Small intestine (tissue), 7 donors: Measurements from ENCODE around the gene CABLES2. TPM values are rescaled to one million over a fixed set of nuclear protein-coding genes. Genes with fewer than 3 reads are reported as not detected.

Experiments used
- DNase-seq, 2 donors: peaks; one replicate each; pipeline versions ENCODE4 v3.0.0 to v3.0.0-alpha.2; 2013
- FAIRE-seq: peaks from 2 replicates; lab custom pipeline; 2012; peaks lifted over from hg19 to GRCh38; lab: Jason Lieb, UNC
- H3K27ac ChIP-seq, 3 donors: one replicate each; pipeline ENCODE4 v1.5.1; 2013; ENCODE audit warnings: low read length in 2 of 3, mild to moderate bottlenecking in 2 of 3, control low read depth in 1 of 3, inconsistent platforms in 1 of 3, low read depth in 1 of 3, moderate library complexity in 1 of 3
- H3K27me3 ChIP-seq, 3 donors: one replicate each; pipeline ENCODE4 v1.6.1; 2013; ENCODE audit warnings: low read length in 3 of 3, inconsistent platforms in 1 of 3; ENCODE audit not compliant: control insufficient read depth in 3 of 3, insufficient read depth in 3 of 3
- H3K36me3 ChIP-seq, 3 donors: one replicate each; pipeline ENCODE4 v1.6.1; 2013; ENCODE audit warnings: low read length in 3 of 3, inconsistent platforms in 1 of 3, low read depth in 1 of 3, mild to moderate bottlenecking in 1 of 3, moderate library complexity in 1 of 3; ENCODE audit not compliant: control insufficient read depth in 3 of 3, insufficient read depth in 2 of 3
- H3K4me1 ChIP-seq, 3 donors: one replicate each; pipeline ENCODE4 v1.6.1; 2013; ENCODE audit warnings: low read length in 2 of 3, inconsistent platforms in 1 of 3, low read depth in 1 of 3, mild to moderate bottlenecking in 1 of 3, moderate library complexity in 1 of 3; ENCODE audit not compliant: control insufficient read depth in 3 of 3, insufficient read depth in 2 of 3
- H3K4me3 ChIP-seq, 3 donors: one replicate each; pipeline ENCODE4 v1.5.1; 2013; ENCODE audit warnings: low read length in 3 of 3, control low read depth in 1 of 3, inconsistent platforms in 1 of 3, low read depth in 1 of 3, mild to moderate bottlenecking in 1 of 3, moderate library complexity in 1 of 3
- H3K9me3 ChIP-seq, 2 donors: one replicate each; pipeline ENCODE4 v1.6.1; 2013; ENCODE audit warnings: low read depth in 1 of 2, low read length in 1 of 2; ENCODE audit not compliant: control insufficient read depth in 2 of 2, insufficient read depth in 1 of 2
- WGBS, 3 donors: extraction: QIAGEN DNeasy Blood & Tissue Kit; methylation state at CpG; one replicate each; pipeline ENCODE4 v1.1.7; 2013; 5-methylcytosine and 5-hydroxymethylcytosine counted together
- polyA plus RNA-seq, 4 donors: library from polyadenylated mRNA; stranded (reverse) in 3 of 4; unstranded in 1 of 4; fragments of 200-250 nt in 3 of 4; fragments of 120-200 nt in 1 of 4; gene quantifications; one replicate each; pipeline versions ENCODE4 v1.2.1 to v1.2.3, GENCODE V29; 2013
- donor health status: healthy with polysubstance abuse.
- donor health status: control.
- donor health status: control.
- donor health status: Bipolar disorder and iron deficiency.
- donor health status: healthy.

CABLES2 gene
- polyA plus RNA-seq, 4 donors = 1.3 to 7.9 (median 3.5) TPM

GRCh38 chr20:62365814-62366369 lies 41.2 kb downstream of the CABLES2 start:
- peak in 1 of 2 donors; percentile 62 for DNase-seq
- WGBS, 3 donors = 17 to 34% (median 30%) methylated on average over 9 to 10 of the region's 10 CpGs
- peak overlapping the region in 2 of 3 donors; percentile 51 to 72 for H3K4me3 ChIP-seq
- peak overlapping the region in 2 of 3 donors; percentile 53 to 62 for H3K27ac ChIP-seq
- H3K36me3 ChIP-seq = peaks cover 0 to 33% (median 0%) of the 10 kb centered on the region in 3 donors
- no peak for FAIRE-seq
- no peaks in the 10 kb centered on the region for H3K9me3 ChIP-seq
- H3K4me1 ChIP-seq = peaks cover 0 to 76% (median 8%) of the 10 kb centered on the region in 3 donors
- peaks cover 0 to 5% (median 0%) of the 10 kb centered on the region in 3 donors for H3K27me3 ChIP-seq

- H3K27me3 ChIP-seq = peaks cover 0 to 5% (median 0%) of the 10 kb centered on the region in 3 donors
- FAIRE-seq = no peak
- peak overlapping the region in 1 of 3 donors; percentile 32 for H3K27ac ChIP-seq
- no peaks in the 10 kb centered on the region for H3K9me3 ChIP-seq
- peak in 1 of 2 donors; percentile 20 for DNase-seq
- peaks cover 0 to 36% (median 0%) of the 10 kb centered on the region in 3 donors for H3K36me3 ChIP-seq
- 34 to 69% (median 45%) methylated on average over 25 to 27 of the region's 27 CpGs for WGBS, 3 donors
- peak overlapping the region in 1 of 3 donors; percentile 72 for H3K4me3 ChIP-seq
- peaks cover 0 to 72% (median 8%) of the 10 kb centered on the region in 3 donors for H3K4me1 ChIP-seq
Measured at GRCh38 chr20:62364911-62365736, 42.0 kb downstream of the CABLES2 start.

GRCh38 chr20:62363920-62364851 lies 42.9 kb downstream of the CABLES2 start:
- WGBS, 3 donors = 65 to 72% (median 70%) methylated on average over 22 of the region's 22 CpGs
- Histone ChIP-seq H3K27me3 (peaks cover 0 to 5% (median 0%) of the 10 kb centered on the region in 3 donors), H3K27ac (no peak overlapping the region), H3K4me3 (no peak overlapping the region), H3K9me3 (no peaks in the 10 kb centered on the region), H3K36me3 (peaks cover 0 to 40% (median 0%) of the 10 kb centered on the region in 3 donors), H3K4me1 (peaks cover 0 to 67% (median 8%) of the 10 kb centered on the region in 3 donors)
- FAIRE-seq = no peak
- DNase-seq = no peak

- Histone ChIP-seq H3K27ac (no peak overlapping the region), H3K4me1 (peaks cover 0 to 68% (median 5%) of the 10 kb centered on the region in 3 donors), H3K9me3 (no peaks in the 10 kb centered on the region), H3K4me3 (no peak overlapping the region), H3K36me3 (peaks cover 0 to 46% (median 0%) of the 10 kb centered on the region in 3 donors), H3K27me3 (peaks cover 0 to 5% (median 0%) of the 10 kb centered on the region in 3 donors)
- WGBS, 3 donors = 61 to 78% (median 71%) methylated on average over 20 of the region's 20 CpGs
- no peak for DNase-seq
- no peak for FAIRE-seq
Measured at GRCh38 chr20:62362991-62363919, 43.8 kb downstream of the CABLES2 start.

GRCh38 chr20:62362590-62362940 lies 44.5 kb downstream of the CABLES2 start:
- DNase-seq (no peak), FAIRE-seq (no peak)
- Histone ChIP-seq H3K27ac (no peak overlapping the region), H3K4me3 (no peak overlapping the region), H3K9me3 (no peaks in the 10 kb centered on the region), H3K27me3 (peaks cover 0 to 2% (median 0%) of the 10 kb centered on the region in 3 donors), H3K4me1 (peaks cover 0 to 67% (median 5%) of the 10 kb centered on the region in 3 donors), H3K36me3 (peaks cover 0 to 52% (median 0%) of the 10 kb centered on the region in 3 donors)
- WGBS, 3 donors = 45 to 73% (median 54%) methylated on average over 11 to 13 of the region's 13 CpGs

- DNase-seq (no peak), FAIRE-seq (no peak)
- WGBS, 3 donors = 61 to 84% (median 69%) methylated on average over 33 to 34 of the region's 34 CpGs
- H3K27ac ChIP-seq = no peak overlapping the region
- peaks cover 0 to 58% (median 0%) of the 10 kb centered on the region in 3 donors for H3K36me3 ChIP-seq
- H3K27me3 ChIP-seq = no peaks in the 10 kb centered on the region
- H3K4me3 ChIP-seq = no peak overlapping the region
- no peaks in the 10 kb centered on the region for H3K9me3 ChIP-seq
- peaks cover 0 to 70% (median 2%) of the 10 kb centered on the region in 3 donors for H3K4me1 ChIP-seq
Measured at GRCh38 chr20:62361799-62362589, 45.1 kb downstream of the CABLES2 start.
